ENCODE results near the gene CDH24. TPM values are rescaled to one million over a fixed set of nuclear protein-coding genes. Genes with fewer than 3 reads are reported as not detected.

The CDH24 gene
- total and polyA plus RNA-seq, 2 of the 13 experiments (the other 11 are each of a cell fraction or from before 2014, with no cell fraction given) = 0.69 to 0.99 TPM

DNA sequence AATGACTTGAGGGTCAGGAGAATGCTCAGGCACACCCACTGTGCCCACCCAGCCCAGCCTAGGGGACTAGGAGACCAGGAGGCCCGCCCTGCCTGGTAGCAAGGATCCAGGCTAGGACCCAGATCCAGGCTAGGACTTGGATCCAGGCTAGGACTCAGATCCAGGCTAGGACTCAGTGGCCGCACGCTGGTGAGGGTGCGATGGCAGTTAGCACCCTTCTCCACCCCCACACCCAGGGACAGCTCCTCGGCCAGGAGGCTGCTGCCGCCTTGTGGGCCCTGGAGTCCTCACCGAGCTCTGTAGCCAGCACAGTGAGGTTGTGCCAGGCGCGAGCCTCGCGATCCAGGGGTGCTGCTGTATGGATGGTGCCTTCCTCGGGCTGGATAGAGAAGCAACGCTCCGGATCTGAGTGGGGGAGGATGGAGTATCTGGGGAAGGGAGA lies 5.1 kb downstream of the CDH24 start (continued):
- TF ChIP-seq ZNF772 (CRISPR knock-in tag; IDR thresholded peaks at IDR 0.05) = peak; percentile 66
- TF ChIP-seq ZNF276 (CRISPR knock-in tag; IDR thresholded peaks at IDR 0.05; ENCODE audit: low read depth) = 0 out of 2 replicates have a peak, but pooled peaks have one; percentile 65
- TF ChIP-seq ARID4A (CRISPR knock-in tag; IDR thresholded peaks at IDR 0.05; ENCODE audit: borderline replicate concordance) = 0 out of 2 replicates have a peak, but pooled peaks have one; percentile 34
- no peak for TF ChIP-seq SKI (IDR thresholded peaks at IDR 0.05; ENCODE audit: partially characterized antibody)
- no peak for TF ChIP-seq CEBPB (IDR thresholded peaks at IDR 0.05; ENCODE audit: borderline replicate concordance, low read depth, low read length)
- no peak for TF ChIP-seq SIX4 (CRISPR knock-in tag; IDR thresholded peaks at IDR 0.05)
- TF ChIP-seq KMT2A (CRISPR knock-in tag; IDR thresholded peaks at IDR 0.05) = no peak; the same call in 1 of the 2 replicates
- no peak for TF ChIP-seq HMG20A (CRISPR knock-in tag; IDR thresholded peaks at IDR 0.05; ENCODE audit: borderline replicate concordance)
- TF ChIP-seq FOSL2 (CRISPR knock-in tag; IDR thresholded peaks at IDR 0.05) = peak; percentile 26; the same call in 1 of the 2 replicates
- TF ChIP-seq HNRNPUL1 (IDR thresholded peaks at IDR 0.05; ENCODE audit: low read depth, low read length) = no peak
- TF ChIP-seq POLR2AphosphoS5 (IDR thresholded peaks at IDR 0.05; ENCODE audit: low read depth, low read length) = no peak
- no peak for TF ChIP-seq ZBTB14 (CRISPR knock-in tag; IDR thresholded peaks at IDR 0.05)
- no peak for TF ChIP-seq HOXA9 (CRISPR knock-in tag; IDR thresholded peaks at IDR 0.05; ENCODE audit: borderline replicate concordance)
- peak; percentile 30 for TF ChIP-seq CBX1 (IDR thresholded peaks at IDR 0.05; ENCODE audit: low read depth)
- TF ChIP-seq, protein P1, sequence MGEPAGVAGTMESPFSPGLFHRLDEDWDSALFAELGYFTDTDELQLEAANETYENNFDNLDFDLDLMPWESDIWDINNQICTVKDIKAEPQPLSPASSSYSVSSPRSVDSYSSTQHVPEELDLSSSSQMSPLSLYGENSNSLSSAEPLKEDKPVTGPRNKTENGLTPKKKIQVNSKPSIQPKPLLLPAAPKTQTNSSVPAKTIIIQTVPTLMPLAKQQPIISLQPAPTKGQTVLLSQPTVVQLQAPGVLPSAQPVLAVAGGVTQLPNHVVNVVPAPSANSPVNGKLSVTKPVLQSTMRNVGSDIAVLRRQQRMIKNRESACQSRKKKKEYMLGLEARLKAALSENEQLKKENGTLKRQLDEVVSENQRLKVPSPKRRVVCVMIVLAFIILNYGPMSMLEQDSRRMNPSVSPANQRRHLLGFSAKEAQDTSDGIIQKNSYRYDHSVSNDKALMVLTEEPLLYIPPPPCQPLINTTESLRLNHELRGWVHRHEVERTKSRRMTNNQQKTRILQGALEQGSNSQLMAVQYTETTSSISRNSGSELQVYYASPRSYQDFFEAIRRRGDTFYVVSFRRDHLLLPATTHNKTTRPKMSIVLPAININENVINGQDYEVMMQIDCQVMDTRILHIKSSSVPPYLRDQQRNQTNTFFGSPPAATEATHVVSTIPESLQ (CRISPR knock-in tag; conservative IDR thresholded peaks at IDR 0.05) = no peak
- TF ChIP-seq PHF21A (CRISPR knock-in tag; IDR thresholded peaks at IDR 0.05) = no peak
- TF ChIP-seq MYC (CRISPR knock-in tag; IDR thresholded peaks at IDR 0.05; ENCODE audit: borderline replicate concordance) = peak; percentile 63
- TF ChIP-seq ARNT2 (CRISPR knock-in tag; IDR thresholded peaks at IDR 0.05; ENCODE audit: low read depth) = no peak
- TF ChIP-seq ZNF343 (CRISPR knock-in tag; IDR thresholded peaks at IDR 0.05) = no peak
